Prostate gland (tissue), 2 donors: ENCODE results near the gene VPS13A.

ENCODE experiments used
- CTCF ChIP-seq, 4 experiments: fragments of 200-600 bp in 2 of 4; fragments of 450-650 bp in 2 of 4; sonication (generic) in 2 of 4; IDR thresholded peaks; 1 replicate in 3 of 4; 2 replicates in 1 of 4; pipeline ENCODE4 v1.5.1; 2016 to 2019; ENCODE audit warnings: antibody characterized with exemption in 4 of 4, mild to moderate bottlenecking in 2 of 4, moderate library complexity in 2 of 4
- POLR2A ChIP-seq: fragments of 450-650 bp; IDR thresholded peaks from one replicate; pipeline ENCODE4 v1.6.1; 2016; ENCODE audit warnings: antibody characterized with exemption, mild to moderate bottlenecking
- POLR2AphosphoS5 ChIP-seq: sonication (generic); formaldehyde crosslinking; IDR thresholded peaks from one replicate; pipeline ENCODE4 v1.6.1; 2017; ENCODE audit warnings: antibody characterized with exemption

GRCh38 chr9:77276799-77277198 lies 99.5 kb downstream of the VPS13A start:
- no peak for TF ChIP-seq CTCF (IDR thresholded peaks at IDR 0.05)
- no peak for TF ChIP-seq POLR2AphosphoS5
- TF ChIP-seq POLR2A, result no peak
